Activated naive CD4-positive, alpha-beta T cell treated with anti-CD3 and anti-CD28 coated beads, Interleukin-2, amount 50 U/mL, for 24 hours (primary cell): ENCODE data around the gene CATSPERE.
"Not testable (repeated sequence)": the region's sequence is repeated elsewhere in the genome, so short reads cannot be mapped to it uniquely, and the experiment has no call there.

ENCODE experiments used
- H3K27ac Mint-ChIP-seq: one replicate; pipeline ENCODE4 v1.8.0; 2021; ENCODE audit warnings: mild to moderate bottlenecking, mixed read lengths
- H3K27me3 Mint-ChIP-seq: one replicate; pipeline ENCODE4 v1.8.0; 2021; ENCODE audit warnings: mixed read lengths
- H3K36me3 Mint-ChIP-seq: one replicate; pipeline ENCODE4 v1.8.0; 2021; ENCODE audit warnings: mixed read lengths
- H3K4me1 Mint-ChIP-seq: one replicate; pipeline ENCODE4 v1.8.0; 2021; ENCODE audit warnings: mixed read lengths
- H3K4me3 Mint-ChIP-seq: one replicate; pipeline ENCODE4 v1.8.0; 2021; ENCODE audit warnings: mild to moderate bottlenecking, mixed read lengths
- H3K9me3 Mint-ChIP-seq: one replicate; pipeline ENCODE4 v1.8.0; 2021; ENCODE audit warnings: mixed read lengths

The CATSPERE gene

GRCh38 chr1:244460197-244460596 lies 876 bp upstream of the CATSPERE start:
- Mint-ChIP-seq H3K4me3 (peak overlapping the region; percentile 57), H3K36me3 (peaks cover 5% of the 10 kb centered on the region), H3K27ac (peak overlapping the region; percentile 37), H3K4me1 (peaks cover 10% of the 10 kb centered on the region), H3K9me3 (peaks cover 5% of the 10 kb centered on the region), H3K27me3 (no peaks in the 10 kb centered on the region)

DNA sequence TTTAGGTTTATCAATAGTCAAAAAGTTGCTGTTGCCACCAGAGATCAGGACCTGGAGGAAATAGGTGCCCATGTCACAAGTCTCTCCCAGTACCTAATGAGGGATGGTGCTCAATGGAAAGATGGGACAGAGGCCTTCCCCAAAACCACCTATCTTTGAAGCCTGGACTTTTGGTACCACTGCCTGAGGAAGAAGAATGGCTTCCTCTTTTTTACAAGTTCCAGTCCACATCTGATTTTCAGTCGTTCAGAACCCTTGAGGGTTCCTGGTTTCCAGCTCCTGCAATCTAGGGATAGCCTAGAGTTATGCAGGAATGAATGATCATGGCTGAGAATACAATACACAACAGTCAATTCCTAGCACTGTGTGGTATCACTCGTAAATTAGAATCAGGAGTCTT lies 5.7 kb downstream of the CATSPERE start:
- no peaks in the 10 kb centered on the region for H3K4me1 Mint-ChIP-seq
- no peak overlapping the region for H3K27ac Mint-ChIP-seq
- H3K4me3 Mint-ChIP-seq, result no peak overlapping the region
- no peaks in the 10 kb centered on the region for H3K27me3 Mint-ChIP-seq
- peaks cover 4% of the 10 kb centered on the region for H3K36me3 Mint-ChIP-seq
- H3K9me3 Mint-ChIP-seq, result no peaks in the 10 kb centered on the region

DNA sequence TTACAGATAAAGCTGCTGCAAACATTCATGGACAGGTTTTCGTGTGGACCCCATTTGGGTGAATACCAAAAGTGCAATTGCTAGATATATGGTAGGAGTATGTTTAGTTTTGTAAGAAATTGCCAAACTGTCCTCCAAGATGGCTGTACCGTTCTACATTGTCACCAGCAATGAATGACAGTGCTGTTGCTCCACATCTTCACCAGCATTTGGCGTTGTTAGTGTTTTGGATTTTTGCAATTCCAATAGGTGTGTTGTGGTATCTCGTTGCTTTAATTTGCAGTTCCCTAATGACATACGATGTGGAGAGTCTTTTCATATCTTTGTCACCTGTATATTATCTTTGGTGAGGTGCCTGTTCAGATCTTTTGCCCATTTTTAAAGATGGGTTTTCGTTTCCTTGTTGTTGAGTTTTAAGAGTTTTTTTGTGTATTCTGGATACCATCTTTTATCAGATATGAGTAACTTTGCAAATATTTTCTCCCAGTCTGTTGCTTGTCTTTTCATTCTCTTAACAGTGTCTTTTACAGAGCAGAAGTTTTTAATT lies 12.1 kb downstream of the CATSPERE start:
- Mint-ChIP-seq H3K27ac (no peak overlapping the region), H3K9me3 (peaks cover 6% of the 10 kb centered on the region), H3K36me3 (peaks cover 10% of the 10 kb centered on the region), H3K27me3 (no peaks in the 10 kb centered on the region), H3K4me1 (no peaks in the 10 kb centered on the region), H3K4me3 (no peak overlapping the region)

- H3K27ac Mint-ChIP-seq, H3K4me3 Mint-ChIP-seq, H3K27me3 Mint-ChIP-seq, H3K4me1 Mint-ChIP-seq, H3K9me3 Mint-ChIP-seq, H3K36me3 Mint-ChIP-seq: not testable (repeated sequence)
Measured at GRCh38 chr1:244484971-244485370, 23.9 kb downstream of the CATSPERE start.

DNA sequence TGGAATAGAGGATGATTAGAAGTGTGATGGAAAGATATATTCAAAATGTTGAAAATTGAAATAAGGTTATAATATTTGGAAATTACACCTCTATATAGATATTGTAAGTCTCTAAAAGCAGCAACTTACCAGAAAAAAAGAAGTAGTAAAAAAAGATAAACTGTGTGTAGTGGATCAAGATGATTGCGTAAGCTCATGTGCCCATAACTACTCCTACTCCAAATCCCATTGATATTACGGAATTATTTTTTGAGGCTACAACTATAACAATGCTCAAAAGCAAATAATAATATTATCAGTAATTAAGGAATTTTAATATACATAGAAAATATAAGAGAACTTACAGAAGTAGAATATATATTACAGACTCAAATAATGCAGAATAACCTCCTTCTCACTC lies 33.6 kb downstream of the CATSPERE start:
- no peak overlapping the region for H3K4me3 Mint-ChIP-seq
- H3K4me1 Mint-ChIP-seq, result no peaks in the 10 kb centered on the region
- H3K9me3 Mint-ChIP-seq, result no peaks in the 10 kb centered on the region
- no peaks in the 10 kb centered on the region for H3K27me3 Mint-ChIP-seq
- H3K36me3 Mint-ChIP-seq, result no peaks in the 10 kb centered on the region
- H3K27ac Mint-ChIP-seq, result no peak overlapping the region

- H3K36me3 Mint-ChIP-seq, result no peaks in the 10 kb centered on the region
- H3K4me3 Mint-ChIP-seq, result no peak overlapping the region
- H3K4me1 Mint-ChIP-seq, result no peaks in the 10 kb centered on the region
- H3K27ac Mint-ChIP-seq, result no peak overlapping the region
- H3K9me3 Mint-ChIP-seq, result no peaks in the 10 kb centered on the region
- H3K27me3 Mint-ChIP-seq, result no peaks in the 10 kb centered on the region
Measured at GRCh38 chr1:244496186-244496585, 35.1 kb downstream of the CATSPERE start.

DNA sequence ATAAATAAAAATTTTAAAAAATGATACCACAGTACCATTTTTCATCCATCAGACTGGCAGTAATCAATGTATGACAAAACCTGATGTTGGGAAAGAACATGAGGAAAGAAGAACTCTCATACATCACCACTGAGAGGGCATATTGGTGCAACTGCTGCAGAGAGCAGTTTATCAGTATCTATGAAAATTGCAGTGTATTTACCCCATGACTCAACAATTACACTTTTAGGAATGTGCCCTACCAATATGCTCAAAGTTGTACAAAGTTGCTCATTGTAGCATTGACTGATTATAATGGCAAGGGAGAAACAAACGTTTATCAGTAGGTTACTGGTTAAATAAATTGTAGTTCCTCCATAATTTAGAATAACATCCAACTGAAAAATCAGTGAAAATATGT lies 36.7 kb downstream of the CATSPERE start:
- Mint-ChIP-seq H3K9me3 (no peaks in the 10 kb centered on the region), H3K4me3 (no peak overlapping the region), H3K27me3 (no peaks in the 10 kb centered on the region), H3K27ac (no peak overlapping the region), H3K36me3 (no peaks in the 10 kb centered on the region), H3K4me1 (no peaks in the 10 kb centered on the region)

DNA sequence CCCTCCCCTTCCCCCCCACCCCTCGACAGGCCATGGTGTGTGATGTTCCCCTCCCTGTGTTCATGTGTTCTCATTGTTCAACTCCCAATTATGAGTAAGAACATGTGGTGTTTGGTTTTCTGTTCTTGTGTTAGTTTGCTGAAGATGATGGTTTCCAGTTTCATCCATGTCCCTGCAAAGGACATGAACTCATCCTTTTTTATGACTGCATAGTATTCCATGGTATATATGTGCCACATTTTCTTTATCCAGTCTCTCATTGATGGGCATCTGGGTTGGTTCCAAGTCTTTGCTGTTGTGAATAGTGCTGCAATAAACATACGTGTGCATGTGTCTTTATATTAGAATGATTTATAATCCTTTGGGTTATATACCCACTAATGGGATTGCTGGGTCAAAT lies 38.4 kb downstream of the CATSPERE start:
- not testable (repeated sequence) for H3K27me3 Mint-ChIP-seq, H3K9me3 Mint-ChIP-seq, H3K4me1 Mint-ChIP-seq, H3K4me3 Mint-ChIP-seq, H3K36me3 Mint-ChIP-seq
- peak overlapping the region; percentile 48 for H3K27ac Mint-ChIP-seq

DNA sequence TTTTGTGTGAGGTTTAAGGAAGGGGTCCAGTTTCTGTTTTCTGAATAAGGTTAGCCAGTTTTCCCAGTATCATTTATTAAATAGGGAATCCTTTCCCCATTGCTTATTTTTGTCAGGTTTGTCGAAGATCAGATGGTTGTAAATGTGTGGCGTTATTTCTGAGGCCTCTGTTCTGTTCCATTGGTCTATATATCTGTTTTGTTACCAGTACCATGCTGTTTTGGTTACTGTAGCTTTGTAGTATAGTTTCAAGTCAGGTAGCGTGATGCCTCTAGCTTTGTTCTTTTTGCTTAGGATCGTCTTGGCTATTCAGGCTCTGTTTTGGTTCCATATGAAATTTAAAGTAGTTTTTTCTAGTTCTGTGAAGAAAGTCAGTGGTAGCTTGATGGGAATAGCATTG lies 39.4 kb downstream of the CATSPERE start:
- H3K36me3 Mint-ChIP-seq, H3K27me3 Mint-ChIP-seq, H3K9me3 Mint-ChIP-seq, H3K27ac Mint-ChIP-seq, H3K4me3 Mint-ChIP-seq, H3K4me1 Mint-ChIP-seq: not testable (repeated sequence)

GRCh38 chr1:244502630-244503029 lies 41.6 kb downstream of the CATSPERE start:
- peaks cover 1% of the 10 kb centered on the region for H3K36me3 Mint-ChIP-seq
- H3K27ac Mint-ChIP-seq, result no peak overlapping the region
- no peak overlapping the region for H3K4me3 Mint-ChIP-seq
- no peaks in the 10 kb centered on the region for H3K27me3 Mint-ChIP-seq
- peaks cover under 1% of the 10 kb centered on the region for H3K9me3 Mint-ChIP-seq
- H3K4me1 Mint-ChIP-seq, result no peaks in the 10 kb centered on the region

GRCh38 chr1:244513493-244513892 lies 52.4 kb downstream of the CATSPERE start:
- Mint-ChIP-seq H3K27me3 (no peaks in the 10 kb centered on the region), H3K4me1 (no peaks in the 10 kb centered on the region), H3K4me3 (no peak overlapping the region), H3K36me3 (peaks cover 8% of the 10 kb centered on the region), H3K27ac (no peak overlapping the region), H3K9me3 (peaks cover 13% of the 10 kb centered on the region)

GRCh38 chr1:244515680-244516079 lies 54.6 kb downstream of the CATSPERE start:
- Mint-ChIP-seq H3K36me3 (peaks cover 14% of the 10 kb centered on the region), H3K4me1 (no peaks in the 10 kb centered on the region), H3K27me3 (no peaks in the 10 kb centered on the region), H3K27ac (no peak overlapping the region), H3K4me3 (no peak overlapping the region), H3K9me3 (peaks cover 21% of the 10 kb centered on the region)

DNA sequence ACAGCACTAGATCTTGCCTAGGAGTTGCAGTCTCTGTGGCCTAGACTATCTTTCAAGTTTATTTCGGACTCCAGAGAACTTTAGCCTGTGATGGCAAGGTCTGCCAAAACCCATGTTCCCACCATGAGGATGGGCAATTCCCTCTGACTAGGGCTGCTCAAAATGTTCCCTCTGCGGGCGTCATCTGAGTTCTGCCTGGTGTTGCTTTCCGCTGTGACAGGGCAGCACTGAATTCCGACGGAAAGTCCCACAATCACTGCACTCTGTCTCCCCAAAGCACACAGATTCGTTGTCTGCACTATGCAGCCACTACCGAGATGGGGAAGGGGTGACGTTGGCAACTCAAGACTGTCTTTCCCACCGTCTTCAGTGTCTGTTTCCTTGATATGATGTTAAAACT lies 75.2 kb downstream of the CATSPERE start:
- H3K4me3 Mint-ChIP-seq, result no peak overlapping the region
- peaks cover 24% of the 10 kb centered on the region for H3K36me3 Mint-ChIP-seq

DNA sequence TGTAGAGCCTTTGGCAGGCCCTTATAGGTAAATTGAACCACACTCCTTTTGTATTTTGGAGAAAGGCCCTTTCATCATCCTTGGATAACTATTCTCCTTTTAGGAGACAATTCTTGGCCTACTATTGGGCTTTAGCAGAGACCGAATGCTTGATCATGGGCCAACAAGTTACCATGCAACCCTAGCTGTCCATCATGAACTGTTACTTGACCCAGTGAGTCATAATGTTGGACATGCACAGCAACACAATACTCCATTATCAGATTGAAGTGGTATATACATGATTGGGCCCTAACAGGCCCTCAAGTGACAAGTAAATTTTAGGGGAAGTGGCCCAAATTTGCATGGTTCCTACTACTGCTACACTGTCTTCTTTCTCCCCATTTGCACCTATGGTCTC lies 84.4 kb downstream of the CATSPERE start:
- H3K27ac Mint-ChIP-seq, result no peak overlapping the region
- H3K4me1 Mint-ChIP-seq, result no peaks in the 10 kb centered on the region
- peaks cover 7% of the 10 kb centered on the region for H3K36me3 Mint-ChIP-seq
- no peaks in the 10 kb centered on the region for H3K27me3 Mint-ChIP-seq
- no peak overlapping the region for H3K4me3 Mint-ChIP-seq
- peaks cover 23% of the 10 kb centered on the region for H3K9me3 Mint-ChIP-seq

More for the DNA sequence above, 75.2 kb downstream of the CATSPERE start:
- Mint-ChIP-seq H3K27ac (no peak overlapping the region), H3K27me3 (no peaks in the 10 kb centered on the region), H3K9me3 (peaks cover 12% of the 10 kb centered on the region), H3K4me1 (no peaks in the 10 kb centered on the region)

DNA sequence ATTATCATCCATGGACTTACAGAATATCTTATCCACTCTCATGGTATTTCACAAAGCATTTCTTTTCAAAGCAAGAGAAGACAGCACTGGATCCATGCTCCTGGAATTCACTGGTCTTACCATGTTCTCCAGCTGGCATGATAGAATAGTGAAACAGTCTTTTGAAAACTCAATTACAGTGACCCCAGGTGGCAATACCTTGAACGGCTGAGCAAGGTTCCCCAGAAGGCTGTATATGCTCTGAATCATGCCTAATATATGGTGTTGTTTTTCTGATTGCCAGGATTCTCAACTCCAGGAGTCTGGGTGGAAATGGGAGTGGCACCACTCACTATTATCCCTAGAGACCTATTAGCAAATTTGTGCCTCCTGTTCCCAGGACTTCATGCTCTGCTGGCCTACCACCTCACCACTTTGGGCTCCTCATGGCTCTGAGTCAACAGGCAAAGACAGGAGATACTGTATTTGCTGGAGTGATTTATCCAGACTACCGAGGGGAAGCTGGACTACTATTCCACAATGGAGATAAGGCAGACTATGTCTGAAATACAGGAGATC lies 87.6 kb downstream of the CATSPERE start:
- peaks cover 21% of the 10 kb centered on the region for H3K9me3 Mint-ChIP-seq
- H3K27me3 Mint-ChIP-seq, result no peaks in the 10 kb centered on the region
- no peaks in the 10 kb centered on the region for H3K4me1 Mint-ChIP-seq
- H3K27ac Mint-ChIP-seq, result no peak overlapping the region
- H3K36me3 Mint-ChIP-seq, result peaks cover 5% of the 10 kb centered on the region
- no peak overlapping the region for H3K4me3 Mint-ChIP-seq

DNA sequence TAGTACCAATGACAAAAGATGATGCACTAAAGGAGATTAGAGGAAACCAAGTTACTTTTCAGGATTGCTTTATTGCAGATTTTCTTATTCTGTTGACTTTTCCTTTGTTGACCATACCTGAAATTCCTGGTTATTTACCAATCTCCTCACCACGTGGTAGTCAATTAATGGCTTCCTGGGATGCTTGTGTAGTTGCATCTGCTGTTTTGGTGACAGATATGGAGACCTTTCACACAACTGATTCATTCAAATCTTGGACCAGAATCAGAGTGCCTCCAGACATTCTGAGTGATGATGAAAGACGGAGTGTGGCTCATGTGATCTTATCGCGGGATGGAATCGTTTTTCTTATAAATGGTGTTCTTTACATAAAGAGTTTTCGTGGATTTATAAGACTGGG lies 91.3 kb downstream of the CATSPERE start:
- Mint-ChIP-seq H3K27ac (no peak overlapping the region), H3K27me3 (no peaks in the 10 kb centered on the region), H3K4me1 (no peaks in the 10 kb centered on the region), H3K4me3 (no peak overlapping the region), H3K9me3 (peaks cover 9% of the 10 kb centered on the region), H3K36me3 (peaks cover 2% of the 10 kb centered on the region)

DNA sequence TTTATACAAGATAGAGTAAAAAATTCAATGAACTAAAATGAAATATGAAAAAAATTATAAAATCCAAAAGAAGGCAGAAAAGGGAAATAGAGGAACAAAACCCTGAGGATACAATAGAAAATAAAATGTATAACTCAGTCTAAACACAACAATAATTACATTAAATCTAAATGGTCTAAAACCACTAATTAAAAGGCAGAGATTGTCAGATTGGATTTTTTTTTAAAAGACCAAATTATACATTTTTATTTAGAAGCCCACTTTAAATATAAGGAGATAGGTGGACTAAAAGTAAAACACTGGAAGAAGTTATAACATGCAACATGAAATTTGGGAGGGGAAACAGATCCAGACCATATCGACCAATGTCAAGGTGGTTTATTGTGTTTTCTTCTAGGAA lies 95.2 kb downstream of the CATSPERE start:
- H3K27ac Mint-ChIP-seq, result no peak overlapping the region
- no peak overlapping the region for H3K4me3 Mint-ChIP-seq
- peaks cover 4% of the 10 kb centered on the region for H3K9me3 Mint-ChIP-seq
- no peaks in the 10 kb centered on the region for H3K4me1 Mint-ChIP-seq
- H3K36me3 Mint-ChIP-seq, result peaks cover 5% of the 10 kb centered on the region
- H3K27me3 Mint-ChIP-seq, result no peaks in the 10 kb centered on the region
